Esophagus squamous epithelium (tissue), 4 donors: ENCODE results near the gene FAU.

Source experiments
- POLR2A ChIP-seq, 4 donors: fragments of 450-650 bp; IDR thresholded peaks; one replicate each; pipeline ENCODE4 v1.6.1; 2017; ENCODE audit warnings: antibody characterized with exemption in 4 of 4, mild to moderate bottlenecking in 4 of 4, moderate library complexity in 3 of 4
- TF ChIP-seq, protein P1 (sequence below), 6 experiments: fragments of 450-650 bp in 4 of 6; fragments of 200-600 bp in 2 of 6; sonication (generic) in 2 of 6; IDR thresholded peaks; one replicate each; pipeline ENCODE4 v1.5.1; 2016 to 2019; ENCODE audit warnings: antibody characterized with exemption in 6 of 6, mild to moderate bottlenecking in 4 of 6, moderate library complexity in 4 of 6

GRCh38 chr11:65109231-65110198 lies 12.4 kb downstream of the FAU start:
- TF ChIP-seq, protein P1, sequence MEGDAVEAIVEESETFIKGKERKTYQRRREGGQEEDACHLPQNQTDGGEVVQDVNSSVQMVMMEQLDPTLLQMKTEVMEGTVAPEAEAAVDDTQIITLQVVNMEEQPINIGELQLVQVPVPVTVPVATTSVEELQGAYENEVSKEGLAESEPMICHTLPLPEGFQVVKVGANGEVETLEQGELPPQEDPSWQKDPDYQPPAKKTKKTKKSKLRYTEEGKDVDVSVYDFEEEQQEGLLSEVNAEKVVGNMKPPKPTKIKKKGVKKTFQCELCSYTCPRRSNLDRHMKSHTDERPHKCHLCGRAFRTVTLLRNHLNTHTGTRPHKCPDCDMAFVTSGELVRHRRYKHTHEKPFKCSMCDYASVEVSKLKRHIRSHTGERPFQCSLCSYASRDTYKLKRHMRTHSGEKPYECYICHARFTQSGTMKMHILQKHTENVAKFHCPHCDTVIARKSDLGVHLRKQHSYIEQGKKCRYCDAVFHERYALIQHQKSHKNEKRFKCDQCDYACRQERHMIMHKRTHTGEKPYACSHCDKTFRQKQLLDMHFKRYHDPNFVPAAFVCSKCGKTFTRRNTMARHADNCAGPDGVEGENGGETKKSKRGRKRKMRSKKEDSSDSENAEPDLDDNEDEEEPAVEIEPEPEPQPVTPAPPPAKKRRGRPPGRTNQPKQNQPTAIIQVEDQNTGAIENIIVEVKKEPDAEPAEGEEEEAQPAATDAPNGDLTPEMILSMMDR (IDR thresholded peaks at IDR 0.05): no peak
- no peak for TF ChIP-seq POLR2A (IDR thresholded peaks at IDR 0.05)
